ENCODE data around the gene ARFIP2.
"Not testable (repeated sequence)": the region's sequence is repeated elsewhere in the genome, so short reads cannot be mapped to it uniquely, and the experiment has no call there.

GRCh38 chr11:6521946-6522345 is 40.8 kb upstream of the ARFIP2 start:
- not testable (repeated sequence) for TF ChIP-seq CTCF, POLR2A (IDR thresholded peaks at IDR 0.05)
